ENCODE data around the gene SPRED1.

Gene SPRED1

GRCh38 chr15:38406436-38406835 lies 153.8 kb downstream of the SPRED1 start:
- H3K27ac ChIP-seq, result no peak overlapping the region
- TF ChIP-seq ZFX (IDR thresholded peaks at IDR 0.05), result no peak
- no peak for TF ChIP-seq CTCF (conservative IDR thresholded peaks at IDR 0.05)

All from C4-2B (cell line).